ENCODE measurements around the gene SPEM1. TPM values are rescaled to one million over a fixed set of nuclear protein-coding genes. Genes with fewer than 3 reads are reported as not detected.

Gene SPEM1
- total RNA-seq, 2 experiments from 2014 or later: 0.36 TPM; not detected in 1

DNA sequence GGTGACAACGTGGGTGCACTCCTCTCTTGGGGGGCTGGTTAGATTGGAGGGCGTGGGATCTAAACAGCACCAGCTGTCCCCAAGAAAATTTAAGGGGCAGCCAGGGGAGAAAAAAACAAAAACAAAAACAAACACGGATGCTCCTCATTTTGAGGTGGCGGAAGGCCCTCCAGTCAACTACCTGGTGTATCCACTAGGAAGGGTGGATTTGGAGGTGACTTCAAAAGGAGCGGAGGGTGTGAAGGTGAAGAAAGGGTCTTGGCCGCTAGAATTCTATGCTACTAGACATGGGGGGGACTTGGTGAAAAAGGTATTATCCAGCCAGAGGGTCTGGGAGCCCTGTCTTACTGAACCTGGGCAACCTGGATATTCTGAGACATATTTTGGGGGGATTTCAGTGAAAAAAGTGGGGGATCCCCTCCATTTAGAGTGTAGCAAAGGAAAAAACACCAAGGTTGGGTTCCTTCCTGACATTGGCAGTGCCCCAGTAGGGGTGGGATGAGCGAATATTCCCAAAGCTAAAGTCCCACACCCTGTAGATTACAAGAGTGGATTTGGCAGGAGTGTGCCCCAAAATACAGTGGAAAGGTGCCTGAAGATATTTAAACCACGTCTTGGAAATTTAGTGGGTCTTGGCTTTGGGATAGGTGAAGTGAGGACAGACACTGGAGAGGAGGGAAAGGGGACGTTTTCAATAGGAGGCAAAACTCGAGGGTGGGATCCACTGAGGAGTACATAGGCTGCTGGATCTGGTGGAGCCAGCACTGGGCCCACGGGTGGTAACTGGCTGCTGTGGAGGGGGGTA lies 18.7 kb downstream of the SPEM1 start:
- H3K27me3 Mint-ChIP-seq: peaks cover 39% of the 10 kb centered on the region
- ATAC-seq (no peak), DNase-seq (no peak)
- peaks cover 21% of the 10 kb centered on the region for H3K36me3 Mint-ChIP-seq (ENCODE audit: low read depth)
- intact Hi-C loops (cut with micrococcal nuclease): loop anchor here (5.0 kb wide), 3 partner anchors 43 to 123 kb away; partner anchors contain the start of genes KCTD11, POLR2A, SENP3 and SLC35G6
- ChIA-PET CTCF (interaction anchor here (0.7 to 4.4 kb wide), 5 partner anchors 16 to 122 kb away, joined by 3 to 68 read pairs (median 48); partner anchors contain the start of genes PLSCR3, SLC35G6, TMEM95 and ZBTB4), POLR2A (interaction anchor here (0.5 to 8.8 kb wide), 7 partner anchors 12 to 249 kb away, joined by 3 to 83 read pairs (median 20); partner anchors contain the start of genes POLR2A, SLC35G6, TP53 and ZBTB4)
- H3K27ac Mint-ChIP-seq: peak overlapping the region; percentile 20
- no peaks in the 10 kb centered on the region for H3K9me3 Mint-ChIP-seq
- peaks cover 31% of the 10 kb centered on the region for H3K4me1 Mint-ChIP-seq (ENCODE audit: low read depth)
- H3K4me3 Mint-ChIP-seq: peak overlapping the region; percentile 94
- TF ChIP-seq, protein P1, sequence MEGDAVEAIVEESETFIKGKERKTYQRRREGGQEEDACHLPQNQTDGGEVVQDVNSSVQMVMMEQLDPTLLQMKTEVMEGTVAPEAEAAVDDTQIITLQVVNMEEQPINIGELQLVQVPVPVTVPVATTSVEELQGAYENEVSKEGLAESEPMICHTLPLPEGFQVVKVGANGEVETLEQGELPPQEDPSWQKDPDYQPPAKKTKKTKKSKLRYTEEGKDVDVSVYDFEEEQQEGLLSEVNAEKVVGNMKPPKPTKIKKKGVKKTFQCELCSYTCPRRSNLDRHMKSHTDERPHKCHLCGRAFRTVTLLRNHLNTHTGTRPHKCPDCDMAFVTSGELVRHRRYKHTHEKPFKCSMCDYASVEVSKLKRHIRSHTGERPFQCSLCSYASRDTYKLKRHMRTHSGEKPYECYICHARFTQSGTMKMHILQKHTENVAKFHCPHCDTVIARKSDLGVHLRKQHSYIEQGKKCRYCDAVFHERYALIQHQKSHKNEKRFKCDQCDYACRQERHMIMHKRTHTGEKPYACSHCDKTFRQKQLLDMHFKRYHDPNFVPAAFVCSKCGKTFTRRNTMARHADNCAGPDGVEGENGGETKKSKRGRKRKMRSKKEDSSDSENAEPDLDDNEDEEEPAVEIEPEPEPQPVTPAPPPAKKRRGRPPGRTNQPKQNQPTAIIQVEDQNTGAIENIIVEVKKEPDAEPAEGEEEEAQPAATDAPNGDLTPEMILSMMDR (IDR thresholded peaks at IDR 0.05): no peak

DNA sequence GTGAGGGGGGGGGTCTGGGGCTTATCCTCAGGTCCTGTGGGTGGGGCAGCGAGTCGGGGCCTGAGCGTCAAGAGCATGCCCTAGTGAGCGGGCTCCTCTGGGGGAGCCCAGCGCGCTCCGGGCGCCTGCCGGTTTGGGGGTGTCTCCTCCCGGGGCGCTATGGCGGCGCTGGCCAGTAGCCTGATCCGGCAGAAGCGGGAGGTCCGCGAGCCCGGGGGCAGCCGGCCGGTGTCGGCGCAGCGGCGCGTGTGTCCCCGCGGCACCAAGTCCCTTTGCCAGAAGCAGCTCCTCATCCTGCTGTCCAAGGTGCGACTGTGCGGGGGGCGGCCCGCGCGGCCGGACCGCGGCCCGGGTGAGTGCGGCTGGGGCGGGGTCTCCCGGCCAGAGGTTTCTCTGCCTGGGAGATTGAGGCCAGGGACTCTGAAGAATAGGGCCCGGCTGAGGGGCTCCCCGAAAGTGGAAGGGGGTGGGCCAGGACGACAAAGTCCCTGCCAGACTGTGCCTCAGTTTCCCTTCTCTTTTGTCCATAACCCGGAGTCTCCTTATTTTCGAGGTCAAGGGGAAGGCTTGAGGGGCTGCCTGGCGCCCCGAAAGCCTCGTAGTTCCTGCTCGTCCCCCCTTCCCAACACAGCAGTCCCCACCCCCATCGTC lies 19.5 kb downstream of the SPEM1 start, which contains the start of gene FGF11:
Gene FGF11, plus strand, starts transcription at position 51 of the 651 bp plus-strand sequence. Its CDS starts 109 bp downstream, at position 160.
- ChIA-PET POLR2A (interaction anchor here (1.2 to 8.8 kb wide), 5 partner anchors 13 to 248 kb away, joined by 3 to 83 read pairs (median 20); partner anchors contain the start of genes POLR2A and TP53), CTCF (interaction anchor here (0.7 to 2.0 kb wide), 5 partner anchors 15 to 83 kb away, joined by 3 to 12 read pairs (median 4); no protein-coding TSS in a partner anchor)
- H3K27me3 Mint-ChIP-seq: peaks cover 45% of the 10 kb centered on the region
- peaks cover 21% of the 10 kb centered on the region for H3K36me3 Mint-ChIP-seq (ENCODE audit: low read depth)
- peak within 1 kb of the TSS; percentile 94 for H3K4me3 Mint-ChIP-seq
- H3K9me3 Mint-ChIP-seq: no peaks in the 10 kb centered on the region
- TF ChIP-seq, protein P1 (IDR thresholded peaks at IDR 0.05): no peak
- H3K4me1 Mint-ChIP-seq (ENCODE audit: low read depth): peaks cover 31% of the 10 kb centered on the region
- ATAC-seq (no peak), DNase-seq (peak; percentile 15)
- H3K27ac Mint-ChIP-seq: peak within 1 kb of the TSS; percentile 70
- intact Hi-C loops (cut with micrococcal nuclease): loop anchor here (5.0 kb wide), 3 partner anchors 43 to 123 kb away; partner anchors contain the start of genes KCTD11, POLR2A, SENP3 and SLC35G6

DNA sequence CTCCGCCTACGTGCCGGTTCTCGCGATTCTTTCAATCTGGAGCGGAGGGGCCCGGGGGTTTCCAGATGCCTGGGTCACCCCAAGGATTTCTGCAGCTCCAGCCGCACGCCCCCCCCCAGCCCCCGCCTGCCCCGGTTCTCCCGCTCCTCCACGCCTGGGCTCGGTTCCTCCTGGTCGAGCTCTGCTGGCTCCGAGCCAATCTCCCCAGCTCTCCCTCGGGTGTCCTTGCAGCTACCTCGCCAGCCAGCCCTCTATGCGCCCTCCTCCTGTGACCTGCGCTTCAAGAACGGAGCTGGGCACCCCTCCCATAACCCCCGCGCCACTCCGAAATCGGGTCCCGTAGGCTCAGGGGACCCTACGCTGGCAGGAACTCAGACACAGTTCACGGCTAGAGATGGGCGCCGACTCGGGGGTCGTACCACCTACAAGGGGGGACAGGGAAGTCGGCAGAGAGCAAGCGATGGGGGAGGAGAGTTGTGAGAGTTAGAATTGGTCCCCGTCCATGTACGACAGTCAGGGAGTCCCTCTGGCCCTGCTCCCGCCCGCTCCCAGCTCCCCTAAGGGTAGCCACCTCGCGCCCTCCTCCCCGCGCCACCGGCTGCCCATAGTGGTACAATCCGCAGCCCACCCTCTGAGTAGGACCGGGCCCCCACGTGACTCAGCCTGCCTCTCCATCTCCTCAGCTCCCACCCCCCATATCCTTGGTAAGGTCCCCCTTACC lies 20.1 kb downstream of the SPEM1 start:
- POLR2A ChIA-PET: interaction anchor here (0.6 to 8.8 kb wide), 7 partner anchors 13 to 247 kb away, joined by 3 to 83 read pairs (median 5); partner anchors contain the start of genes POLR2A and TP53
- CTCF ChIA-PET: interaction anchor here (0.7 to 2.0 kb wide), 8 partner anchors 13 to 116 kb away, joined by 3 to 12 read pairs (median 4); no protein-coding TSS in a partner anchor
- Mint-ChIP-seq H3K4me3 (peak overlapping the region; percentile 94), H3K9me3 (no peaks in the 10 kb centered on the region), H3K36me3 (ENCODE audit: low read depth) (peaks cover 21% of the 10 kb centered on the region), H3K27ac (peak overlapping the region; percentile 70), H3K27me3 (peaks cover 49% of the 10 kb centered on the region), H3K4me1 (ENCODE audit: low read depth) (peaks cover 31% of the 10 kb centered on the region)
- ATAC-seq: no peak
- peak; percentile 78 for DNase-seq
- intact Hi-C loops (cut with micrococcal nuclease): no loop called here
- TF ChIP-seq, protein P1 (IDR thresholded peaks at IDR 0.05): no peak

DNA sequence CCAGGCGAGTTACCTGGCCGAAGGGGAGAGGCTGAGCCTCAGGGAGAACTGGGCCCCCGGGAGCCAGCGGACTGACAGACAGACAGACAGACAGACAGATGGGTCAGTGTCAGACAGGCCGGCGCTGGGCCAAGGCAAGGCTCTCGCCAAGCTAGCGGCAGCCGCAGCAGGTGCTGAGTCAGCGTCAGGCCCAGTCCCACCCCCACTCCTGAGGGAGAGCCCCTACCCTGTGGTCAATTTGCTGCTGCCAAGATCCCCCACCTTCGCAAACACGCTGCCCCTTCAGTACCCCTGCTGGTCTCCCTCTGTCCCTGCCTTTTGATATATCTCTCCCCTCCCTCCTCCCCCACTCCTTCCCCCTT lies 20.7 kb downstream of the SPEM1 start:
- intact Hi-C loops (cut with micrococcal nuclease): no loop called here
- peak; percentile 64 for DNase-seq

More for the DNA sequence above, 20.7 kb downstream of the SPEM1 start:
- peaks cover 54% of the 10 kb centered on the region for H3K27me3 Mint-ChIP-seq
- H3K4me3 Mint-ChIP-seq: peak overlapping the region; percentile 94
- no peaks in the 10 kb centered on the region for H3K9me3 Mint-ChIP-seq
- TF ChIP-seq, protein P1 (IDR thresholded peaks at IDR 0.05): no peak
- peaks cover 21% of the 10 kb centered on the region for H3K36me3 Mint-ChIP-seq (ENCODE audit: low read depth)
- no peak overlapping the region for H3K27ac Mint-ChIP-seq
- ChIA-PET CTCF (interaction anchor here (0.7 to 2.0 kb wide), 10 partner anchors 12 to 247 kb away, joined by 3 to 13 read pairs (median 4); partner anchors contain the start of genes NEURL4 and SENP3), POLR2A (interaction anchor here (0.6 to 8.8 kb wide), 6 partner anchors 13 to 246 kb away, joined by 3 to 83 read pairs (median 15); partner anchors contain the start of genes POLR2A and ZBTB4)
- ATAC-seq: no peak
- peaks cover 36% of the 10 kb centered on the region for H3K4me1 Mint-ChIP-seq (ENCODE audit: low read depth)

Data from activated CD8-positive, alpha-beta T cell treated with anti-CD3 and anti-CD28 coated beads for 36 hours (primary cell).